ENCODE results near the gene YJU2. TPM values are rescaled to one million over a fixed set of nuclear protein-coding genes. Genes with fewer than 3 reads are reported as not detected.

The YJU2 gene
- polyA plus RNA-seq, 1 donor from 2014 or later: 32.6 TPM

DNA sequence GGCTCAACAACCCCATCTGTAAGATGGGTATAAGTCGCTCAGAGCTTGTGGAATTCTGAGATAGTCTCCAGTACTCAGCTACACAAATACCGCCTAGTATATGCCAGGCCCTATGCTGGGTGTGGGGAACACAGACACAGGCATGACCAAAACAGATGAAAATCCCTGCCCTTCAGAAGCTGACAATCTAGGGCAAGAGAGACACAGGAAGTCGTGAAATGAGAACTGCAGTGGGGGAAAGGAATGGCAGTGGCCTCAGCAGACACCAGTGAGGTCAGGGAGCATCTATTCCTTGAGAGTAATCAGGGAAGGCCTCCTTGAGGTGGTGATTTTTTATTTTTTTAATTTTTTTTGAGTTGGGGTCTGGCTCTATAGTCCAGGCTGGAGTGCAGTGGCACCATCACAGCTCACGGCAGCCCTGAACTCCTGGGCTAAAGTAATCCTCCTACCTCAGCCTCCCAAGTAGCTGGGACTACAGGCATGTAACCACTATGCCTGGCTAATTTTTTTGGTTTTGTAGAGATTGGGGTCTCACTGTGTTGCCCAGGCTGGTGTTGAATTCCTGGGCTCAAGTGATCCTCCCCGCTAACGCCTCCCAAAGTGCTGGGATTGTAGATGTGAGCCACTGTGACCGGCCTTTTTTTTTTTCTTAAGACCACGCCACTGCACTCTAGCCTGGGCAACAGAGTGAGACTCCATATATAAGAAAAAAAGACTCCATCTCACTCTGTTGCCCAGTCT lies 52.1 kb downstream of the YJU2 start:
- TF ChIP-seq, protein P1, sequence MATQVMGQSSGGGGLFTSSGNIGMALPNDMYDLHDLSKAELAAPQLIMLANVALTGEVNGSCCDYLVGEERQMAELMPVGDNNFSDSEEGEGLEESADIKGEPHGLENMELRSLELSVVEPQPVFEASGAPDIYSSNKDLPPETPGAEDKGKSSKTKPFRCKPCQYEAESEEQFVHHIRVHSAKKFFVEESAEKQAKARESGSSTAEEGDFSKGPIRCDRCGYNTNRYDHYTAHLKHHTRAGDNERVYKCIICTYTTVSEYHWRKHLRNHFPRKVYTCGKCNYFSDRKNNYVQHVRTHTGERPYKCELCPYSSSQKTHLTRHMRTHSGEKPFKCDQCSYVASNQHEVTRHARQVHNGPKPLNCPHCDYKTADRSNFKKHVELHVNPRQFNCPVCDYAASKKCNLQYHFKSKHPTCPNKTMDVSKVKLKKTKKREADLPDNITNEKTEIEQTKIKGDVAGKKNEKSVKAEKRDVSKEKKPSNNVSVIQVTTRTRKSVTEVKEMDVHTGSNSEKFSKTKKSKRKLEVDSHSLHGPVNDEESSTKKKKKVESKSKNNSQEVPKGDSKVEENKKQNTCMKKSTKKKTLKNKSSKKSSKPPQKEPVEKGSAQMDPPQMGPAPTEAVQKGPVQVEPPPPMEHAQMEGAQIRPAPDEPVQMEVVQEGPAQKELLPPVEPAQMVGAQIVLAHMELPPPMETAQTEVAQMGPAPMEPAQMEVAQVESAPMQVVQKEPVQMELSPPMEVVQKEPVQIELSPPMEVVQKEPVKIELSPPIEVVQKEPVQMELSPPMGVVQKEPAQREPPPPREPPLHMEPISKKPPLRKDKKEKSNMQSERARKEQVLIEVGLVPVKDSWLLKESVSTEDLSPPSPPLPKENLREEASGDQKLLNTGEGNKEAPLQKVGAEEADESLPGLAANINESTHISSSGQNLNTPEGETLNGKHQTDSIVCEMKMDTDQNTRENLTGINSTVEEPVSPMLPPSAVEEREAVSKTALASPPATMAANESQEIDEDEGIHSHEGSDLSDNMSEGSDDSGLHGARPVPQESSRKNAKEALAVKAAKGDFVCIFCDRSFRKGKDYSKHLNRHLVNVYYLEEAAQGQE (IDR thresholded peaks at IDR 0.05; ENCODE audit: borderline replicate concordance): no peak
- H2AFZ ChIP-seq (ENCODE audit: low read depth, low read length): no peak overlapping the region
- H3K79me2 ChIP-seq (replicated peaks; ENCODE audit: insufficient read depth, low read length): no peaks in the 10 kb centered on the region
- no peaks in the 10 kb centered on the region for H3K27me3 ChIP-seq (ENCODE audit: insufficient read depth, low read depth, low read length)
- H3K27ac ChIP-seq (ENCODE audit: low read length): no peak overlapping the region
- H3K9me2 ChIP-seq (ENCODE audit: insufficient read depth, low read length): no peaks in the 10 kb centered on the region
- no peak overlapping the region for H3K4me3 ChIP-seq (ENCODE audit: low read length)
- no peak overlapping the region for H3K9ac ChIP-seq (ENCODE audit: low read length)
- H3K36me3 ChIP-seq (ENCODE audit: insufficient read depth, low read length): no peaks in the 10 kb centered on the region
- H3F3A ChIP-seq (ENCODE audit: insufficient read depth, low read length, poor library complexity, severe bottlenecking): no peaks in the 10 kb centered on the region
- H3K4me2 ChIP-seq (ENCODE audit: low read length): no peak overlapping the region
- no peaks in the 10 kb centered on the region for H4K20me1 ChIP-seq (ENCODE audit: insufficient read depth)
- H3K9me3 ChIP-seq (ENCODE audit: low read length): no peaks in the 10 kb centered on the region

DNA sequence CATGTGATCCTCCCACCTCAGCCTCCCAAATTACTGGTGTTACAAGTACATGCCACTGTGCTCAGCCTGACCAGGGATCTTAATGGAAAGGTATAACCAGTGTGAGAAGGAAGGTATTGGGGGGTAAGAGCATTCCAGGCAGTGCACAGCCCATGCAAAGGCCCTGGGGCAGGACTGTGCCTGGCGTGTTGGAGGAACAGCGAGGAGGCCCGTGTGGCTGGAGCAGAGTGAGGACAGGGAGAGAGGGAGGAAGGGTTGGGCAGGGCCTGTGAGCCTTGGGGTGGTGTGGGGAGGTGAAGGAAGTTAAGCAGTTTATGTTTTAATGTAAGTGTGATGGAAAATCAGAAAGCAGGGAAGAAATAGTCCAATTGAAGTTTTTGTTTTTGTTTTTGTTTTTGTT lies 53.7 kb downstream of the YJU2 start:
- no peak overlapping the region for H3K9ac ChIP-seq (ENCODE audit: low read length)
- H3K9me3 ChIP-seq (ENCODE audit: low read length): no peaks in the 10 kb centered on the region
- H3K4me2 ChIP-seq (ENCODE audit: low read length): no peak overlapping the region
- no peaks in the 10 kb centered on the region for H3K27me3 ChIP-seq (ENCODE audit: insufficient read depth, low read depth, low read length)
- no peaks in the 10 kb centered on the region for H3F3A ChIP-seq (ENCODE audit: insufficient read depth, low read length, poor library complexity, severe bottlenecking)
- no peak overlapping the region for H3K4me3 ChIP-seq (ENCODE audit: low read length)
- H3K9me2 ChIP-seq (ENCODE audit: insufficient read depth, low read length): no peaks in the 10 kb centered on the region
- H4K20me1 ChIP-seq (ENCODE audit: insufficient read depth): no peaks in the 10 kb centered on the region
- H3K79me2 ChIP-seq (replicated peaks; ENCODE audit: insufficient read depth, low read length): no peaks in the 10 kb centered on the region
- no peak overlapping the region for H2AFZ ChIP-seq (ENCODE audit: low read depth, low read length)
- TF ChIP-seq EZH2 (IDR thresholded peaks at IDR 0.05; ENCODE audit: borderline replicate concordance, insufficient read depth, low read length, poor library complexity, severe bottlenecking) (no peak), EP300 (conservative IDR thresholded peaks at IDR 0.05; ENCODE audit: poor library complexity, severe bottlenecking) (no peak), MXI1 (conservative IDR thresholded peaks at IDR 0.05; ENCODE audit: poor library complexity, severe bottlenecking) (no peak), SMC3 (conservative IDR thresholded peaks at IDR 0.05; ENCODE audit: poor library complexity) (no peak), POLR2AphosphoS5 (IDR thresholded peaks at IDR 0.05) (no peak), TAF1 (IDR thresholded peaks at IDR 0.05; ENCODE audit: low read depth) (no peak), RAD21 (conservative IDR thresholded peaks at IDR 0.05) (no peak)
- TF ChIP-seq, protein P1 (IDR thresholded peaks at IDR 0.05; ENCODE audit: borderline replicate concordance): no peak
- TF ChIP-seq, protein P2, sequence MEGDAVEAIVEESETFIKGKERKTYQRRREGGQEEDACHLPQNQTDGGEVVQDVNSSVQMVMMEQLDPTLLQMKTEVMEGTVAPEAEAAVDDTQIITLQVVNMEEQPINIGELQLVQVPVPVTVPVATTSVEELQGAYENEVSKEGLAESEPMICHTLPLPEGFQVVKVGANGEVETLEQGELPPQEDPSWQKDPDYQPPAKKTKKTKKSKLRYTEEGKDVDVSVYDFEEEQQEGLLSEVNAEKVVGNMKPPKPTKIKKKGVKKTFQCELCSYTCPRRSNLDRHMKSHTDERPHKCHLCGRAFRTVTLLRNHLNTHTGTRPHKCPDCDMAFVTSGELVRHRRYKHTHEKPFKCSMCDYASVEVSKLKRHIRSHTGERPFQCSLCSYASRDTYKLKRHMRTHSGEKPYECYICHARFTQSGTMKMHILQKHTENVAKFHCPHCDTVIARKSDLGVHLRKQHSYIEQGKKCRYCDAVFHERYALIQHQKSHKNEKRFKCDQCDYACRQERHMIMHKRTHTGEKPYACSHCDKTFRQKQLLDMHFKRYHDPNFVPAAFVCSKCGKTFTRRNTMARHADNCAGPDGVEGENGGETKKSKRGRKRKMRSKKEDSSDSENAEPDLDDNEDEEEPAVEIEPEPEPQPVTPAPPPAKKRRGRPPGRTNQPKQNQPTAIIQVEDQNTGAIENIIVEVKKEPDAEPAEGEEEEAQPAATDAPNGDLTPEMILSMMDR (IDR thresholded peaks at IDR 0.05; ENCODE audit: poor library complexity, severe bottlenecking): no peak
- H3K27ac ChIP-seq (ENCODE audit: low read length): no peak overlapping the region
- no peaks in the 10 kb centered on the region for H3K36me3 ChIP-seq (ENCODE audit: insufficient read depth, low read length)
